IMR-90 (cell line): ENCODE data around the gene RELL2. TPM values are rescaled to one million over a fixed set of nuclear protein-coding genes. Genes with fewer than 3 reads are reported as not detected.

Experiments
- ATAC-seq: fragments of 200-7000 bp; cut with Tn5 transposase; 2 replicates; pipeline ENCODE4 v1.9.1; 2020; ENCODE audit warnings: low read depth, mild to moderate bottlenecking, moderate library complexity
- BruUV-seq: library from RNA; stranded (reverse); fragments of 400-500 nt; replicated peaks from 2 replicates; lab custom pipeline; 2021; lab: Mats Ljungman, UMichigan
- CTCF ChIA-PET: fragments of 300-600 bp; formaldehyde crosslinking; extraction: SDS; loops from one replicate; lab custom pipeline; 2021; ENCODE audit warnings: antibody characterized with exemption; lab: Yijun Ruan, JAX
- POLR2A ChIA-PET: fragments of 300-600 bp; sonication (Branson Sonifier 250); formaldehyde crosslinking; loops from one replicate; lab custom pipeline; 2022; ENCODE audit warnings: antibody characterized with exemption; ENCODE audit not compliant: unreplicated experiment; lab: Charles Lee
- DNase-seq: peaks from one replicate; pipeline ENCODE4 v3.0.0; 2013
- H2AFZ ChIP-seq: replicated peaks from 2 replicates; pipeline ENCODE3; 2013; ENCODE audit warnings: low read length, mild to moderate bottlenecking; ENCODE audit not compliant: poor library complexity
- H2AK5ac ChIP-seq: 2 replicates; pipeline ENCODE4 v1.6.1; 2013; ENCODE audit warnings: low read depth, low read length, inconsistent platforms
- H2AK9ac ChIP-seq: replicated peaks from 2 replicates; pipeline ENCODE3; 2013; ENCODE audit warnings: mild to moderate bottlenecking, low read depth, low read length, moderate library complexity; ENCODE audit not compliant: poor library complexity
- H2BK120ac ChIP-seq: 2 replicates; pipeline ENCODE4 v1.6.1; 2013; ENCODE audit warnings: low read depth, low read length, inconsistent platforms
- H2BK15ac ChIP-seq: 3 replicates; pipeline ENCODE4 v1.6.1; 2013; ENCODE audit warnings: low read depth, low read length, inconsistent platforms
- H2BK20ac ChIP-seq: 2 replicates; pipeline ENCODE4 v1.6.1; 2013; ENCODE audit warnings: low read depth, mild to moderate bottlenecking, inconsistent platforms, low read length, moderate library complexity
- H2BK5ac ChIP-seq: 2 replicates; pipeline ENCODE4 v1.6.1; 2013; ENCODE audit warnings: mild to moderate bottlenecking, low read depth, low read length, inconsistent platforms; ENCODE audit not compliant: poor library complexity, severe bottlenecking
- H3K14ac ChIP-seq: replicated peaks from 2 replicates; pipeline ENCODE4 v1.6.1; 2013; ENCODE audit warnings: low read depth, low read length, inconsistent platforms
- H3K18ac ChIP-seq: 2 replicates; pipeline ENCODE4 v1.6.1; 2013; ENCODE audit warnings: low read depth, low read length, control low read depth
- H3K23ac ChIP-seq: 2 replicates; pipeline ENCODE4 v1.6.1; 2013; ENCODE audit warnings: low read depth, low read length, inconsistent platforms
- H3K27ac ChIP-seq: 2 replicates; pipeline ENCODE4 v1.5.1; 2013; ENCODE audit warnings: mild to moderate bottlenecking, control low read depth, low read length; ENCODE audit not compliant: insufficient read depth
- H3K27me3 ChIP-seq: 2 replicates; pipeline ENCODE4 v1.6.1; 2013; ENCODE audit warnings: low read length; ENCODE audit not compliant: control insufficient read depth, insufficient read depth
- H3K36me3 ChIP-seq: 2 replicates; pipeline ENCODE4 v1.6.1; 2013; ENCODE audit warnings: low read length, mixed read lengths; ENCODE audit not compliant: control insufficient read depth, insufficient read depth
- H3K4ac ChIP-seq: 2 replicates; pipeline ENCODE4 v1.6.1; 2013; ENCODE audit warnings: low read depth, low read length, inconsistent platforms
- H3K4me1 ChIP-seq: 2 replicates; pipeline ENCODE4 v1.6.1; 2013; ENCODE audit warnings: low read length, mixed read lengths; ENCODE audit not compliant: control insufficient read depth, insufficient read depth
- H3K4me2 ChIP-seq: 2 replicates; pipeline ENCODE4 v1.6.1; 2013; ENCODE audit warnings: low read depth, mild to moderate bottlenecking, control low read depth, low read length, moderate library complexity
- H3K4me3 ChIP-seq: 2 replicates; pipeline ENCODE4 v1.5.1; 2013; ENCODE audit warnings: low read depth, mild to moderate bottlenecking, control low read depth, low read length, moderate library complexity; ENCODE audit not compliant: insufficient read depth
- H3K56ac ChIP-seq: 2 replicates; pipeline ENCODE4 v1.6.1; 2013; ENCODE audit warnings: low read length, inconsistent platforms; ENCODE audit not compliant: insufficient read depth; ENCODE audit errors: extremely low read depth
- H3K79me1 ChIP-seq, 2 experiments: 2 replicates each; pipeline ENCODE4 v1.6.1; 2013; ENCODE audit warnings: low read length in 2 of 2, inconsistent platforms in 1 of 2, low read depth in 1 of 2
- H3K9ac ChIP-seq: 2 replicates; pipeline ENCODE4 v1.6.1; 2013; ENCODE audit warnings: low read depth, low read length, control low read depth
- H3K9me1 ChIP-seq: 2 replicates; pipeline ENCODE4 v1.6.1; 2013; ENCODE audit warnings: low read length, inconsistent platforms; ENCODE audit not compliant: insufficient read depth
- H3K9me3 ChIP-seq: 2 replicates; pipeline ENCODE4 v1.6.1; 2013; ENCODE audit warnings: low read length; ENCODE audit not compliant: control insufficient read depth, insufficient read depth
- H4K20me1 ChIP-seq: 2 replicates; pipeline ENCODE4 v1.6.1; 2013; ENCODE audit warnings: low read length, inconsistent platforms; ENCODE audit not compliant: insufficient read depth
- H4K5ac ChIP-seq: 2 replicates; pipeline ENCODE4 v1.6.1; 2013; ENCODE audit warnings: mild to moderate bottlenecking, low read depth, low read length, control low read depth
- H4K8ac ChIP-seq, 2 experiments: 2 replicates each; pipeline ENCODE4 v1.6.1; 2013; ENCODE audit warnings: low read depth in 2 of 2, low read length in 2 of 2, control low read depth in 1 of 2, inconsistent platforms in 1 of 2
- H4K91ac ChIP-seq: 2 replicates; pipeline ENCODE4 v1.6.1; 2013; ENCODE audit warnings: low read depth, low read length, inconsistent platforms; ENCODE audit not compliant: insufficient read depth
- BHLHE40 ChIP-seq: fragments of 150-350 bp; IDR thresholded peaks from 2 replicates; pipeline ENCODE4 v1.6.1; 2016; ENCODE audit warnings: mild to moderate bottlenecking, low read depth, low read length
- CEBPB ChIP-seq: IDR thresholded peaks from 2 replicates; pipeline ENCODE4 v1.6.1; 2012; ENCODE audit warnings: low read depth, low read length, improper control_type of control experiment
- CHD1 ChIP-seq: IDR thresholded peaks from 2 replicates; pipeline ENCODE4 v1.6.1; 2012; ENCODE audit warnings: low read depth, low read length, improper control_type of control experiment
- ELK1 ChIP-seq: fragments of 150-350 bp; IDR thresholded peaks from 2 replicates; pipeline ENCODE4 v1.6.1; 2016; ENCODE audit warnings: low read depth, mild to moderate bottlenecking, low read length, moderate library complexity, borderline replicate concordance
- FOS ChIP-seq: fragments of 150-350 bp; IDR thresholded peaks from 2 replicates; pipeline ENCODE4 v1.6.1; 2016; ENCODE audit warnings: low read depth, low read length
- MAFK ChIP-seq: IDR thresholded peaks from 2 replicates; pipeline ENCODE4 v1.6.1; 2012; ENCODE audit warnings: low read depth, low read length, improper control_type of control experiment
- MXI1 ChIP-seq: IDR thresholded peaks from 2 replicates; pipeline ENCODE4 v1.6.1; 2012; ENCODE audit warnings: low read depth, mild to moderate bottlenecking, low read length, moderate library complexity, borderline replicate concordance
- NFE2L2 ChIP-seq: fragments of 150-350 bp; IDR thresholded peaks from 2 replicates; pipeline ENCODE4 v1.6.1; 2016; ENCODE audit warnings: low read depth, mild to moderate bottlenecking, low read length
- POLR2A ChIP-seq: IDR thresholded peaks from 2 replicates; pipeline ENCODE4 v1.6.1; 2012; ENCODE audit warnings: mild to moderate bottlenecking, low read depth, low read length
- RAD21 ChIP-seq: IDR thresholded peaks from 2 replicates; pipeline ENCODE4 v1.6.1; 2012; ENCODE audit warnings: low read length, improper control_type of control experiment
- RCOR1 ChIP-seq: IDR thresholded peaks from 2 replicates; pipeline ENCODE4 v1.6.1; 2012; ENCODE audit warnings: mild to moderate bottlenecking, low read length, improper control_type of control experiment; ENCODE audit not compliant: insufficient replicate concordance
- RFX5 ChIP-seq: IDR thresholded peaks from 2 replicates; pipeline ENCODE4 v1.8.0; 2012; ENCODE audit warnings: low read depth, mild to moderate bottlenecking, low read length, moderate library complexity
- SMC3 ChIP-seq: fragments of 150-350 bp; IDR thresholded peaks from 2 replicates; pipeline ENCODE4 v1.6.1; 2016; ENCODE audit warnings: low read depth, mild to moderate bottlenecking, antibody characterized with exemption, low read length, moderate library complexity
- WGBS, 2 experiments: methylation state at CpG; one replicate each; pipeline versions ENCODE4 v1.1.5 to v1.1.7; 2013; ENCODE audit warnings: missing lambda C conversion rate in 2 of 2; ENCODE audit not compliant: insufficient read length in 1 of 2; ENCODE audit errors: extremely low coverage in 2 of 2; 5-methylcytosine and 5-hydroxymethylcytosine counted together
- dilution Hi-C: fragments of 300-500 bp; cut with HindIII; formaldehyde crosslinking; loops from one replicate; pipeline ENCODE4 v1.14.3; 2018; ENCODE audit warnings: low sequenced_read_pairs; ENCODE audit not compliant: unreplicated experiment
- in situ Hi-C: fragments of 300-500 bp; cut with MboI; formaldehyde crosslinking; loops from 3 replicates; pipeline ENCODE4 v1.14.3; 2019; ENCODE audit warnings: low sequenced_read_pairs, inconsistent platforms, mixed read lengths
- intact Hi-C: fragments of 100-400 bp; cut with micrococcal nuclease; formaldehyde crosslinking; loops from 2 replicates; pipeline ENCODE4 v1.10.0; 2022
- polyA plus RNA-seq, 3 experiments: library from polyadenylated mRNA; depleted of rRNA; stranded (reverse); fragments of >200 nt; gene quantifications; 2 replicates each; pipeline ENCODE4 v1.2.3, GENCODE V29; 2012; ENCODE audit warnings: low replicate concordance in 1 of 3
- total RNA-seq: library from RNA; depleted of rRNA; stranded (reverse); fragments of >200 nt; gene quantifications from 2 replicates; pipeline ENCODE4 v1.2.3, GENCODE V29; 2012
- TF ChIP-seq, protein P1 (sequence below): conservative IDR thresholded peaks from 2 replicates; pipeline ENCODE4 v1.5.1; 2012; ENCODE audit warnings: mild to moderate bottlenecking, low read depth, low read length, improper control_type of control experiment

Gene RELL2
- total and polyA plus RNA-seq, 2 of the 4 experiments (the other 2 are of a cell fraction), result 2.2 to 7.6 TPM

- H3K9ac ChIP-seq, result no peak overlapping the region
- H3K27ac ChIP-seq, result no peak overlapping the region
- no peak overlapping the region for H2AK5ac ChIP-seq
- no peak overlapping the region for H3K14ac ChIP-seq
- intact Hi-C loops, result no loop called here
- ATAC-seq, result no peak
- H2BK20ac ChIP-seq, result no peak overlapping the region
- no peaks in the 10 kb centered on the region for H3K27me3 ChIP-seq
- H2BK5ac ChIP-seq, result no peak overlapping the region
- H4K8ac ChIP-seq, result no peak overlapping the region
- no peak overlapping the region for H3K56ac ChIP-seq
- ChIA-PET CTCF (interaction anchor here (0.7 to 1.2 kb wide), 3 partner anchors 9 to 40 kb away, joined by 3 to 5 read pairs (median 5); partner anchors contain the start of gene DIAPH1), POLR2A (no interaction called here)
- H4K20me1 ChIP-seq, result peaks cover 3% of the 10 kb centered on the region; the same call in 1 of the 2 replicates
- no peak overlapping the region for H3K4me3 ChIP-seq
- H3K4ac ChIP-seq, result no peak overlapping the region
- no peak for DNase-seq
- no peak overlapping the region for H4K91ac ChIP-seq
- peaks cover 11 to 39% of the 10 kb centered on the region in 2 experiments for H3K79me1 ChIP-seq
- H2BK15ac ChIP-seq, result no peak overlapping the region
- H3K23ac ChIP-seq, result no peak overlapping the region
- dilution Hi-C loops, result no loop called here
- H3K4me1 ChIP-seq, result peaks cover 4% of the 10 kb centered on the region
- no peaks in the 10 kb centered on the region for H3K36me3 ChIP-seq
- no peak overlapping the region for H2AK9ac ChIP-seq
- in situ Hi-C loops, result no loop called here
- no peak overlapping the region for H4K5ac ChIP-seq
- H3K18ac ChIP-seq, result no peak overlapping the region
- H3K9me3 ChIP-seq, result no peaks in the 10 kb centered on the region
- no peak overlapping the region for H3K4me2 ChIP-seq
- peaks cover 5% of the 10 kb centered on the region for H3K9me1 ChIP-seq
- H2AFZ ChIP-seq, result no peak overlapping the region
- no peak for TF ChIP-seq RCOR1
- no peak for TF ChIP-seq ELK1
- no peak for TF ChIP-seq CEBPB
- no peak for TF ChIP-seq RFX5
- TF ChIP-seq SMC3, result no peak
- TF ChIP-seq NFE2L2, result no peak
- no peak for TF ChIP-seq BHLHE40
- TF ChIP-seq POLR2A, result no peak
- TF ChIP-seq RAD21, result no peak
- TF ChIP-seq MXI1, result no peak
- TF ChIP-seq CHD1, result no peak
- TF ChIP-seq MAFK, result no peak
- TF ChIP-seq, protein P1, sequence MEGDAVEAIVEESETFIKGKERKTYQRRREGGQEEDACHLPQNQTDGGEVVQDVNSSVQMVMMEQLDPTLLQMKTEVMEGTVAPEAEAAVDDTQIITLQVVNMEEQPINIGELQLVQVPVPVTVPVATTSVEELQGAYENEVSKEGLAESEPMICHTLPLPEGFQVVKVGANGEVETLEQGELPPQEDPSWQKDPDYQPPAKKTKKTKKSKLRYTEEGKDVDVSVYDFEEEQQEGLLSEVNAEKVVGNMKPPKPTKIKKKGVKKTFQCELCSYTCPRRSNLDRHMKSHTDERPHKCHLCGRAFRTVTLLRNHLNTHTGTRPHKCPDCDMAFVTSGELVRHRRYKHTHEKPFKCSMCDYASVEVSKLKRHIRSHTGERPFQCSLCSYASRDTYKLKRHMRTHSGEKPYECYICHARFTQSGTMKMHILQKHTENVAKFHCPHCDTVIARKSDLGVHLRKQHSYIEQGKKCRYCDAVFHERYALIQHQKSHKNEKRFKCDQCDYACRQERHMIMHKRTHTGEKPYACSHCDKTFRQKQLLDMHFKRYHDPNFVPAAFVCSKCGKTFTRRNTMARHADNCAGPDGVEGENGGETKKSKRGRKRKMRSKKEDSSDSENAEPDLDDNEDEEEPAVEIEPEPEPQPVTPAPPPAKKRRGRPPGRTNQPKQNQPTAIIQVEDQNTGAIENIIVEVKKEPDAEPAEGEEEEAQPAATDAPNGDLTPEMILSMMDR, result no peak
- TF ChIP-seq FOS, result no peak
- H2BK120ac ChIP-seq, result no peak overlapping the region
- no CpG with 5 or more reads among the region's 2 CpGs for WGBS, 2 experiments
- no TSS peak for BruUV-seq
These were observed 28.8 kb upstream of the RELL2 start for GRCh38 chr5:141608046-141608445.
